NCI-H146 treated with DMSO at 0.1 percent for 48 hours (cell line): ENCODE results near the gene SH3BP4.
"Not testable (repeated sequence)": the region's sequence is repeated elsewhere in the genome, so short reads cannot be mapped to it uniquely, and the experiment has no call there.

Source experiments
- DNase-seq: peaks from one replicate; lab custom pipeline; 2025; ENCODE audit not compliant: unreplicated experiment; lab: John Stamatoyannopoulos, UW

SH3BP4 gene

DNA sequence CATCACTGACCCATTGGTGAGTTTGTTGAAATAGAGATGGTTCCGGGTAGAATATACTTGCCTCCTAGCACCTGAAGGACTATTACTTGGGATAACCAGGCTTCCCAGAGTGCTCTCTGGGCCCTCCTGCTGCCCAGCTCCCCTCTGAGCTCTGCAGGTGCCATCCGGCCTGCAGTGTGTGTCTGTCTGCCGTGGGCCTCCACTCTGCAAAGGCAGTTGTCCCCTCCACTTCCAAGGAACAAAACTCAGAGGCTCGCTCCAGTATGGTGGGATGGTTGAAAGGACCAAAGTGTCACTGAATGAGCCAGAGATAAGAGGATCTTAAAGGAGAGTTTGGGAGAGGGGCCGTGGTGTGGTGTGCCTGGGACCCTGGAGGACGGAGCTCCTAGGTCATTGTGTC is 57.3 kb downstream of the SH3BP4 start:
- no peak for DNase-seq

DNA sequence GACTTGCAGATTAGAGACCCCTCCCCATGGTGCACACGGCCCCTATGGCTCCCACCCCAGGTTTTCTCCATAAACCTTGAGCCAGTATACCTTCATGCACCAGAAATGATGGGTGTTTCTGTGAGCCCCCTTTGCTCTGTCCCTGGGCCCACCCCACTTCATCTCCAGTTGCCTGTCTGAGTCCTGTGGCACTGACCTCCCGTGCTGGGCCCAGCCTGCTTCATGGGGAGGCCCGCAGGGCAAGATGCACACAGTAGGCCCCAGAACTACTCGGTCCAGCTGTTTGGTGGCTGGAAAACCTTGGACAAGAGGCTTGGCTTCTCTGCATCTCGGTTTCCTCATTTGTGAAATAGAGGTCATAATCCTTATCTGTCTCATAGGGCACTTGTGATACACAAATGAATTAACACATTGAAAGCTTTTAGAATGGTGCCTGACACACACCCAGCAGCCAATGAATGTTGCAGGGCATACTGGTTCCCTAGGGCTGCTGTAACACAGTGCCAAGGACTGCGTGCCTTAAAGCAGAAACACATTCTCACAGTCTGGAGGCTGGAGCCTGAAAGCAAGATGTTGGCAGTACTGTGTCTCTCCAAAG is 58.4 kb downstream of the SH3BP4 start:
- no peak for DNase-seq

DNA sequence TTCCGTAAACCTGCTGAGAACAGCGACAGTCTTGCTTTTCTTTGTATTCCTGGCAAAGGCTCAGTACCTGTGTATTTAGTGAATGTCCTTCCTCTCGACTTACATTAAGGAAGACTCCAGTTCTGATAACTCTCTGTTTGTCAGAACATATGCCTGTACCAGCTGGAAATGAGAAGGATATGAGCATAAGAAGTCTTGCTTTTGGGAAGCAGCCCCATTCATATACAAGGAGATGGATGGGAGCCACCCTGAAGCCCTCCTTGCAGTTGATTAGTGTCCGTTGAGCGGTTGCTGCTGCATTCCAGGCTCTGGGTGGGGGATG is 59.8 kb downstream of the SH3BP4 start:
- DNase-seq: no peak

DNA sequence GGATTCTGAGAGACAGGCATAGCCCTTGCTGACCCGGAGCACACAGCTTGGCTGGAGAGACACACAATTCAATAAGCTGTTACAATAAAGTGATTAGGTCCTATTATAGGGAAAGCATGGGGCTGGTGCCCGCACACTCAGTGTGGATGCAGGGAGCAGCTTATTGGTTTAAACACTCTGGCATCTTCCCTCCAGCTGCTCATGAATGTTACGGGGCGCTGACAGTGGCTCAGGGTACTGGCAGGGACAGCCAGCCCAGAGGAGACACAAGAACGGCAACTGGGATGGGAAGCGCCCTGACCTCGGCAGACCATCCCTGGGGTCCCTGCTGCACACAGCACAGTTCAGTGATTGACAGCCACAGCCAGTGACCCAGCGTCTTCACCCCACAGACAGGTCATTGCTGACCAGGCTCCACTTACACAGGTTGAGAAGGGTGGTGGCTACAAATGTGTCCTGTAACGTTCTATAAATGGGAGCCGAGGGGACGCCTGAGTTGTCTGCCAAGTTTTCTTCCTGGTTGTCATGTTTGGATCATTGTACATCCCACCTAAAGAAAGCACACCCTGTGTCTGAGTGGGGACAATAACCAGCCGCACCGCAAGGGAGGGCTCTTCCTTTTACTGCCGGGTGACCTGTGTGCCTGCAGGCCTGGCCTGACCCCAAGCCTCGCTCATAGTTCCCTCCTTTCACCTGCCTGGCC is 60.3 kb downstream of the SH3BP4 start:
- DNase-seq: no peak

DNA sequence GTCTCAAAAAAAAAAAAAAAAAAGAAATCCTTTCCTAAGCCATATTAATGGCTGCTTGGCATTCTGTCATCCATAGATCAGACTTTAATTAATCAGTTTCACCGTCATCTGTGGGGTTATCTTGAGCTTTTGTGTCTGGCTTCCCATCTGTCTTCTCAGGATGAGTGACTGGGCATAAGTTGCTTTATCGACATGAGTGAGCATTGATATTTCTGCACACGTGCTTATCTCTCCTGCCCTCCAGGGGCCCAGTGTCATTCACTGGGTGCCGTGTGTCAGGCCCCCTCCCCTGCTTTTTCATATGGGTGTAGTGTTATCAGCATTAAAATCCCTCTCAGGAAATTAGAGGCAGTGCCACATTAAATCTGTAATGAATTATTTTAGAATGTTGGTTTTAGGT is 65.6 kb downstream of the SH3BP4 start:
- no peak for DNase-seq

DNA sequence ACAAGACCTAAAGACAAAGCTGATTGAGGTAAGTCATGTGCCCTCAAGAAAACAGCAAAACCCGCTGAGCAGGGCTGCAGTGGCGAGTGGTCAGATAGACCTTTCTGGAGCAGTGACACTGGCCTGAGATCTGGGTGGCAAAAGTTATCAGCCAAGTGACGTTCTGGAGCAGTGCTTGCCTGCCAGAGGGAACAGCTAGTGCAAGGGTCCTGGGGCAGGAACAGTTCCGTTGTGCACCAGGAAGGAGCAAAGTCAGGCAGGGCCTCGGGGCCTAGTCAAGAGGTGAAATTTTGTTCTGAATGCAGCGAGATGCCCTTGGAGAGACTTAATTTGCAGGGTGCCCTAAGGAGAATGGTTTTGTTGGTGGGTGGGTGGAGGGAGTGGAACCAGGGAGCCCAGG is 67.0 kb downstream of the SH3BP4 start:
- no peak for DNase-seq

DNA sequence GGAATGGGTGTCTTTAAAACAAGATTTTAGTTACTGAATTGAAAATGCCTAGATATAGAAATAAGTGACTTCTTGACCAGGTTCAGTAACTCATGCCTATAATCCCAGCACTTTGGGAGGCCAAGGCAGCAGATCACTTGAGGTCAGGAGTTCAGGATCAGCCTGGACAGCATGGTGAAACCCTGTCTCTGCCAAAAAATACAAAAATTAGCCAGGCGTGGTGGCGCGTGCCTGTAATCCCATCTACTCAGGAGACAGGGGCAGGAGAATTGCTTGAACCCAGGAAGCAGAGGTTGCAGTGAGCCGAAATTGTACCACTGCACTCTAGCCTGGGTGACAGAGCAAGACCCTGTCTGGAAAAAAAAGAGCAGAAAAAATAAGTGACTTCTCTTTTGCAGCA is 68.3 kb downstream of the SH3BP4 start:
- DNase-seq: not testable (repeated sequence)

DNA sequence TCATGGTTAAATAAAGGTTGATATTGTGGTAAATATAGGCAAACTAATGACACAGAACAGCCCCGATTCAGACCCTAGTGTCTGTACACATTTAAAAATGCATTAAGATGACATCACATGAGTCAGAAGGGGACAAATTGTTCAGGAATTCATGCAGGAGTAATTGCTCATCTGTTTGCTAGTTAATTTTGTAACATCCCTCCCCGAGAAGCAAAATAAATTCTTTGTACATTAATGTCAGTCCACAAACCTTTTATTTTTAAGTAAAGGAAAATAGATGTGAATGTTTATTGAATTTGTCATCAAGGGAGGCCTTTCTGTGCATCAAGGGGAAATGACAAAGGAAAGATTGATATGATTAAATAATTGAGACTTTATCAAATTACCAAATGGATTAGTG is 69.9 kb downstream of the SH3BP4 start:
- no peak for DNase-seq

DNA sequence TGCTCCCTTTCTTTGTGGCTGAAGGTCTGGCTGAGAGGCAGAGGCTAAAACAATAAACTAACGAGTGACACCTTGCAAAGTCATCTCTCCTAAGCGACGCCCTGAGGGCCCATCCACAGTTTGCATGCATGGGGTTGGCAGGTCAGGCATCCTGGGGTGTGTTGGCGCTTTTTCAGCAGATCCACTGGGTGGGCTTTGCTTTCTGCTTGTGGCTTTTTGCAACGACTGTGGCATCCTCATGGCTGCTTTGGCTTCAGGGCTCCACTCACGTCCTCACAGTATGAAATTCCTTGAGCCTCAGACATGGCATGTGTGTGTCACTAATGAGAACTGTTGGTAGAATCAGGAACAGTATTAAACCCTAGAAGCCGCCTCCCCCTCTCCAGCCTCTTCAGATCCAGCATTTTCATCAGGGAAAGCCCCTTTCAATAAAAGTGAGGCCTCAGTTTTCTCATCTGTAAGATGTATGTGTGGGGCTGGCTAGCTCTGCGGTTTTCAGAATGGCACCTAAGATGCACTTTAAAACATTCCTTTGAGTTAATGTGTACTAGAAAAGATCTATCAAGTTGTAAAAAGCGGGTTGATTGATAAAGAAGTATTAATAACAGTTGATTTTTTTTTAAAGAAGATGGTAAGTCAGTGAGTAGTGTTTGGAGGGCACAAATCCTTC is 72.5 kb downstream of the SH3BP4 start:
- no peak for DNase-seq

DNA sequence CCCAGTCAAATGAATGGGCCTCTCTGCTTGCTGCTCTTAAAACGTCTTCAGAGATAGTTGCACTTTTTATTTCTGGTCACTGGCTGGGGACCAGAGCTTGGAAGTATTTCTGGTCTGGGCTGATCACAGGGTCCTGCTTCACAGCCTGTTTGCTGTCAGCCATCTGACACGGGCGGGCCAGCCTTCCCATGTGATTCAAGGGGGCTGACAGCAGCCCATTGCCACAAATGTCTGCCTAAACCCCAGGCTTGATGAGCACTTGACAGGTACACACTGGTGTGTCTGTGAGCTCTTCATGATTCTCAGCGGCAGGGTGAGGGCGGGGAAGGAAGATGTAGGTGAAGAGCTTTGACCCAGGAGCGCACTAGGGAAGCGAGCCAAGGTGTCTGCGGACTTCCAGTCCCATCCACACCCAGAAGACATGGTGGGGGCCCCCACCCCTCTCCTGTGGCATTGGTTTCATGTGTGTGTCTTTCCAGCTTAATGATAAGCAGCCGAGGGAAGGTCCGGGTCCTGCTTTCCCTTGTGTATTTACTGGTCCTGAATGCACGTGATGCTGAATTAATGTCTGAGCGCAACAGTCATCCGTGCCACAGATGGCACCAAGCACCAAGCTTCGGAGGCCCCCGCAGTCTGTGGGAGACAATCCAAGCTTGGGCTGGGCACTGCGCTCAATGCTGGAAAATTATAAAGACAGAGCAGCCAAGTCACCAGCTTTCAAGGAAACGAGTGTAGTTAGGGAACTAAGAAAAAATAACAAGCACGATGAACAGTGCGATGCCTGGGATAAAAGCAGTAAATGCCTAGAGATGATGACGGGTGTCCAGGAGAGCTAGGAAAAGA is 73.3 kb downstream of the SH3BP4 start:
- no peak for DNase-seq

DNA sequence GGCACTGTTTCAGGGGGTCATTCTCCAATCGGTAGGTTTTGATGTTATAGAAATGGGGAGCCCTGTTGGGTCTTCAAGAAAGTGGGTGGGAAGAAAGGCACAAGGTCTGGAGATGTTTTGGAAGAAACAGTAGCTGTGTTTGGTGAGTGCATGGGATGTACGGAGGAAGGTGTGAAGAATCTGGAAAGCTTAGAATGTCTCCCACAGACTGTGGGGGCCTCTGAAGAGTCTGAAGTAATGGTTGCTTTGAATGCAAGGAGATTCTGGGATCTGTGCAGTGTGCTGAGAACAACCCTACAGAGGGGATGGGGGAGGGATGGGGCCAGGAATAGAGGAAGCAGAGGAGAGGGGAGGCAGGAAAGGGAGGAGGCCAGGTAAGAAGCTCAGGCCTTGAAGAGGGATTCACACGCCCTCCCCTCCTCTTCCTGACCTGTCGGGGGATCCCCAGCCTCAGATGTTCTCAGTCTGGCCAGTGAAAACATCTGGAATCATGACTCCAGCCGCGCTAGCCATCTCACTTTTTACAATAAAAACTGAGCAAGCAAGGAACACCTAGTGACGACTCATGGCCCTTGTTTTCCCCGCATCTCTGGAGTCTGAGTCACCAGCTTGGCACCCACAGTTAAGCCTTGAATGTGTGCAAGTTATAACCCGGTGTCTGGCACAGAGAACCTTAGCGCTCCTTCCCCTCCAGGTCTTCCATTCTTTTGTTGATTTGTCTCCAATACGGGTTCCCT is 74.2 kb downstream of the SH3BP4 start:
- no peak for DNase-seq

DNA sequence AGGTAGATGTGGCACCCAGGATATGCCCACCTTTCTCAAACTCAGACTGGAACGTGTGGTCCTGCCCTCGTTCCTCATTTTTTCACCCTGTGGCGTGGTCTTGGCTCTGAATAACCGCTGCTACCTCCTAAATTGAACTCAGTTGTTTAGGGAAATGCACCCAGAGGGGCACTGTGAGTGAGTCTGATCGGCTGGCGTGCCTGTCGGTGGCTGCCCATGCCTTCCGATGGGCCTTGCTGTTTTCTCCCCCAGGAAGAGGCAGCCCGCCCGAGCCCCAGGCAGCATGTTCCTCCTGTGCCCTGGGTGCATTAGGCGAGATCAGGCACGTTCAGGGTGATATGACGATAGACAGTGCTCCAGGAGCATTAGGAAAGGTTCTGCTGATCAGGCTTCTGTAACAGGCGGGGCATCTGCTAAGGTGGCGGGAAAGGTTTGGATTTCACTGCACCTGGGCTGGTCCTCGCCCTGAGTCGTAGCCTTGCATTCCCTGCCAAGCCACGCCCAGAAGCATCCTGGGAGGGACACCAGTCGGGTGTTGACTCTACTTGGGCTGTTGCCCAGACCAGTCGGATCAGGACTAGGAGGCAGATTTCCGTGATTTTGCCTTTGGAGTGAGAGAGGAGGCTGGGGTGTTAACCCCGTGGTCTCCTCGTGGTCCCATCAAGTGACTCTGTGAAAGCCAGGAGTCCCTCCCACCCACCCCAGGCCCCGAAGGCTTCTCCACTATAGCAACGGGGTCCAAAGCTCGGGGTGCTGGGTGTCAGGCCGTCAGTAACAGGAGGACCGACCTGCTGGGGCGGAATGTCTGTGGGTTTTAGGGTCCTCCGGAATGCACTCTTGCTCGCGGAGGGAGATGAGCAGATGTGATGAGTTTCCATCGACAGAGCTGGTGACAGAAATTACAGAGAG is 75.1 kb downstream of the SH3BP4 start:
- DNase-seq: no peak

DNA sequence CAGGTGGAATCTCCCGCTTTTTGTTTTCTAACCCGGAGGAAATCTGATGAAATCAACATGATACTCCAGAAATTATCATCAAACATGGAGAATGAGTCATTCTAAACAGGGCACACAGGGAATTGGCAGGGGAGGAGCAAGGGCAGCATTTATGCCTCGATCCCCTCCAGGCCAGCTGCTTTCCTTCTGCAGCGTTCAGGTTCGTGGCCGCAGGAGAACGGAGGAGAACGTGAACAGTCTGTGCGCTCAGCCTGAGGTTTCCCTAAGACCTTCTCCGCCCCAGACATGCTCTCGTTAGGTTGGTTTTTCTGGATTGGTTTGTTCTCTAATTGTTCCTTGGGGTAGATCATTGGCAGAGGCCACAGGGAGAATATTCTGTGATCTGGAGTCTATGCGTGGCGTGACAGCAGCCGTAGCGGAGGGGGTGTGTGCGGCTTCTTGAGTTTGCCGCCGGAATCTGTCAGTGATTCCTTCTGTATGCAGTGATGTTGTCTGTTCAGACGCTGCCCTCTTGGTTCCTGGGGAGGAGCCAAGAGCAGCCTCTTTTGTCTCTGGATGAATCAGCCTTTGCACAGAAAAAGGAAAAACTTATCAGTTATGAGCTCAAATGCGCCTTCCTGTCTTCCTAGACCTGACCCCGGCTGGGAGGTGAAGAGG is 75.9 kb downstream of the SH3BP4 start:
- no peak for DNase-seq

DNA sequence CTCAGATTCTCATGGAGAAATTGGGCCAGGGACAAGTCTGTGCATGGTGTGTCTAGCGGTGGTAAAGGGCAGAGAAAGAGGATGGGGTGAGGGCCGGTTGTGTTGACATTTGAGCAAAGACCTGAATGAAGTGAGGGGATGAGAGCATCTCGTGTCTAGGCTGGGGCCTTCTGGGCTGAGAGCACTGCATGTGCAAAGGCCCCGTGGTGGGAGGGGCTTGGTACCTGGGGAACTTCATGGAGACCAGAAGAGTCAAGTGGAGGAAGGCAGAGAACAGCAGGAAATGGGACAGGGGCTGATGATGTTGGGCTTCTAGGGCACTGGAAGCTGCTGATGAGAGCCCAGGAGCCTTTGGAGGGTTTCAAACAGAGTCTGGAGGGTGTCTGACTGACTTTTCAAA is 76.8 kb downstream of the SH3BP4 start:
- DNase-seq: no peak

DNA sequence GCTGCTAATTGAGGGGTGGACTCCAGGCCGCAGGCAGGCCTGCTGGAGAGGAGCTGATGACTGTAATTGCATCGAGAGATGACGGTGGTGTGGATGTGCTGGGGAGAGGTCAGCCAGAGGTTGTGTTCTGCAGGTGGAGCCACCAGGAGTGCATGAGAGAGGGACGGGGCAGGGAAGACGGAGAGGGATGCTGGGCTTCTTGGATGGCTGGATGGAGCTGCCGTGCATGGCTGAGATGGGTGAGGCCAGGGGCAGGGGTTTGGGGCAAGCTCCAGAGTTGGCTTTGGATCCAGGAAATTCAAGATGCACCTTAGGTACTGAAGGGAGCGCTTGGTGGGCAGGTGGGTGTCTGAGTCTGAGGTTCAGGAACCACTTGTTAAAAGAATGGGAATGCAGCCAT is 77.2 kb downstream of the SH3BP4 start:
- no peak for DNase-seq

DNA sequence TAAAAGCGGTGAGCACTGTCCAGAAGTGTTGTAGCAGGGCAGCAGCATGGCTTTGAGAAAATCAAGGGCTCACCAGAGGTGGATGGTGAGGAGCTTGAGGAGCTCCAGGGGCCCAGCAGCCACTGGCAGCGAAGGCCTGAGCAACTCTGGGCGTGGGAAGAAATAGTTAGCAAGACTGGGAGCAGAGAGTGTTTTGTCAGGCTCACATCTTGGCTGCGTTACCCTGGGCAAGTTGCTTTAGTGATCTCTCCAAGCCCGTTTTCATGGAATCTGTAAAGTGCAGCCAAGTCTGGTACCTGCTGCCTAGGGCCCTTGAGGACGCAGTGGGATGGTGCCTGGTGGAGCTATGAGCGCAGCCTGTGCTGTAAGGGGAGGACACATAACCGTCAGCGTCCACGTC is 78.3 kb downstream of the SH3BP4 start:
- DNase-seq: no peak

DNA sequence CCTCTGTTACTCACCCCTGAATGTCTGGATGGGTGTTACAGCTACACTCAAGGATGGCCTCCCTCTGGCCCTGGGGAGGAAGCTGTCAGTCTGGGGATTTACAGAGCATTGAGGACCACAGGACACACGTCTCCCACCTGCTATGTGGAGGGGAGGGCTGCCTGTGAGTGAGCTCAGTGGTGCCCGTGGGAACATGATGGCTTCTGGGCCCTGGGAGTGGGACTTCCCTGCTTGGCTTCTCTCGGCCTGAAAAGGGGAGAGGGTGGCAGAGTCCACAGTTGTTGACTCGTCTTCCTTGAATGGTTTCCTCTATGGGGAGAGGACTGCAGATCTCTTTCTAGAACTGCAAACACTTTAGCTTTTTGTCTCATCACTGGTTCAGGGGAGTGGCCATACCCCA is 79.1 kb downstream of the SH3BP4 start:
- DNase-seq: no peak

DNA sequence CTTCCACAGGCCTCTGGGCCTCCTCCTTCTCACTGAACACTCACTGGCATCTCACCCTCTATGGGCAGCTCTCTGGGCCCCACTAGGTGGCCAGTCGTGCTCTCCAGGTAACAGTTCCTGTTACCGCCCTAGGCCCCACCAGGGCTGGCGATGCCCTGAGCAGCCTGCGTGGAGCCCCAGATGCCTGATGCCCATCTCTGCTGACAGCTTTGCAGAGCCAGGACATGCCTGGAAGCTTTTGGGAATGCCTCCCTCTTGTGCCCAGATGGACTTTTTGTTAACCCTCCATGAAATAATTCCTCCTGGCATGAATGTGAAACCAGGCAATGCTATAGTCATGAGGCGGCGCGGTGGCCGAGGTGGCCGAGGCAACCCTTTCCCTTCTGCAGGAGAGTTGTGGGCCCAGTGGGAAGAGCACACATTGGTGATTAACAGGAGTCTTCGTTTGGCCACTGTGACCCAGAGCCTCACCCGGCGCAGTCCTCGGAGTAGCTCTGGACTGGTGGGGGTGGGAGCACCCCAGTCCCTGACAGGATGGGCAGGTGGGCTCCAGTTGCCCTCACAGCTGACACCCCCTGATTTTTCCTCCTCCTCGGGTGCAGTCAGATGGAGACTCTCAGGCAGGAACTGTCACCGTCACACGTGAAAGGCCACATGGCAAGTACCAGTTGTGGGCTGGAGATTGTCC is 80.0 kb downstream of the SH3BP4 start:
- DNase-seq: no peak

DNA sequence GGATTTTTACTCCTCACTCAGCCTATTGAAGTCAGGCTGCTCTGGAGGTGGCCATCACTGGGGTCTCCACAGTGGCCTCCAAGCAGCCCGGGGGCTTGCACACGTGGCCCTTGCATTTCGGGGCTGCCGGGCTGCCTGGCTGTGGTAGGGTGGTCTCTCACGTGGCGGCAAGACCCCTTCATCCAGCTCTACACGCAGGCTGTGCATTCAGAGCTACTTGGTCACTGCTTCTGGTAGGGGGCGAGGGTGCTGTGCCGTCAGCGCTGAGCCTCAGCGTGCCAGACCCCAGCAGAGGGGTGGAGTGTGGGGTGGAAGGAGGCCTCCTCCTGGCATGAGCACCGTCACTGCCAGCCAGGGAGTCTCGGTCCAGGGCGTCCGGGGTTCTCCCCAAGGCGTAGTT is 80.6 kb downstream of the SH3BP4 start:
- no peak for DNase-seq
